IMR-90 (cell line): ENCODE results near the gene WDR90. TPM values are rescaled to one million over a fixed set of nuclear protein-coding genes. Genes with fewer than 3 reads are reported as not detected.

Experiments
- ATAC-seq: fragments of 200-7000 bp; cut with Tn5 transposase; 2 replicates; pipeline ENCODE4 v1.9.1; 2020; ENCODE audit warnings: low read depth, mild to moderate bottlenecking, moderate library complexity
- BruUV-seq: library from RNA; stranded (reverse); fragments of 400-500 nt; replicated peaks from 2 replicates; lab custom pipeline; 2021; lab: Mats Ljungman, UMichigan
- CTCF ChIA-PET: fragments of 300-600 bp; formaldehyde crosslinking; extraction: SDS; loops from one replicate; lab custom pipeline; 2021; ENCODE audit warnings: antibody characterized with exemption; lab: Yijun Ruan, JAX
- POLR2A ChIA-PET: fragments of 300-600 bp; sonication (Branson Sonifier 250); formaldehyde crosslinking; loops from one replicate; lab custom pipeline; 2022; ENCODE audit warnings: antibody characterized with exemption; ENCODE audit not compliant: unreplicated experiment; lab: Charles Lee
- DNase-seq: peaks from one replicate; pipeline ENCODE4 v3.0.0; 2013
- H2AFZ ChIP-seq: replicated peaks from 2 replicates; pipeline ENCODE3; 2013; ENCODE audit warnings: low read length, mild to moderate bottlenecking; ENCODE audit not compliant: poor library complexity
- H2AK5ac ChIP-seq: 2 replicates; pipeline ENCODE4 v1.6.1; 2013; ENCODE audit warnings: low read depth, low read length, inconsistent platforms
- H2AK9ac ChIP-seq: replicated peaks from 2 replicates; pipeline ENCODE3; 2013; ENCODE audit warnings: mild to moderate bottlenecking, low read depth, low read length, moderate library complexity; ENCODE audit not compliant: poor library complexity
- H2BK120ac ChIP-seq: 2 replicates; pipeline ENCODE4 v1.6.1; 2013; ENCODE audit warnings: low read depth, low read length, inconsistent platforms
- H2BK15ac ChIP-seq: 3 replicates; pipeline ENCODE4 v1.6.1; 2013; ENCODE audit warnings: low read depth, low read length, inconsistent platforms
- H2BK20ac ChIP-seq: 2 replicates; pipeline ENCODE4 v1.6.1; 2013; ENCODE audit warnings: low read depth, mild to moderate bottlenecking, inconsistent platforms, low read length, moderate library complexity
- H2BK5ac ChIP-seq: 2 replicates; pipeline ENCODE4 v1.6.1; 2013; ENCODE audit warnings: mild to moderate bottlenecking, low read depth, low read length, inconsistent platforms; ENCODE audit not compliant: poor library complexity, severe bottlenecking
- H3K14ac ChIP-seq: replicated peaks from 2 replicates; pipeline ENCODE4 v1.6.1; 2013; ENCODE audit warnings: low read depth, low read length, inconsistent platforms
- H3K18ac ChIP-seq: 2 replicates; pipeline ENCODE4 v1.6.1; 2013; ENCODE audit warnings: low read depth, low read length, control low read depth
- H3K23ac ChIP-seq: 2 replicates; pipeline ENCODE4 v1.6.1; 2013; ENCODE audit warnings: low read depth, low read length, inconsistent platforms
- H3K27ac ChIP-seq: 2 replicates; pipeline ENCODE4 v1.5.1; 2013; ENCODE audit warnings: mild to moderate bottlenecking, control low read depth, low read length; ENCODE audit not compliant: insufficient read depth
- H3K27me3 ChIP-seq: 2 replicates; pipeline ENCODE4 v1.6.1; 2013; ENCODE audit warnings: low read length; ENCODE audit not compliant: control insufficient read depth, insufficient read depth
- H3K36me3 ChIP-seq: 2 replicates; pipeline ENCODE4 v1.6.1; 2013; ENCODE audit warnings: low read length, mixed read lengths; ENCODE audit not compliant: control insufficient read depth, insufficient read depth
- H3K4ac ChIP-seq: 2 replicates; pipeline ENCODE4 v1.6.1; 2013; ENCODE audit warnings: low read depth, low read length, inconsistent platforms
- H3K4me1 ChIP-seq: 2 replicates; pipeline ENCODE4 v1.6.1; 2013; ENCODE audit warnings: low read length, mixed read lengths; ENCODE audit not compliant: control insufficient read depth, insufficient read depth
- H3K4me2 ChIP-seq: 2 replicates; pipeline ENCODE4 v1.6.1; 2013; ENCODE audit warnings: low read depth, mild to moderate bottlenecking, control low read depth, low read length, moderate library complexity
- H3K4me3 ChIP-seq: 2 replicates; pipeline ENCODE4 v1.5.1; 2013; ENCODE audit warnings: low read depth, mild to moderate bottlenecking, control low read depth, low read length, moderate library complexity; ENCODE audit not compliant: insufficient read depth
- H3K56ac ChIP-seq: 2 replicates; pipeline ENCODE4 v1.6.1; 2013; ENCODE audit warnings: low read length, inconsistent platforms; ENCODE audit not compliant: insufficient read depth; ENCODE audit errors: extremely low read depth
- H3K79me1 ChIP-seq, 2 experiments: 2 replicates each; pipeline ENCODE4 v1.6.1; 2013; ENCODE audit warnings: low read length in 2 of 2, inconsistent platforms in 1 of 2, low read depth in 1 of 2
- H3K9ac ChIP-seq: 2 replicates; pipeline ENCODE4 v1.6.1; 2013; ENCODE audit warnings: low read depth, low read length, control low read depth
- H3K9me1 ChIP-seq: 2 replicates; pipeline ENCODE4 v1.6.1; 2013; ENCODE audit warnings: low read length, inconsistent platforms; ENCODE audit not compliant: insufficient read depth
- H3K9me3 ChIP-seq: 2 replicates; pipeline ENCODE4 v1.6.1; 2013; ENCODE audit warnings: low read length; ENCODE audit not compliant: control insufficient read depth, insufficient read depth
- H4K20me1 ChIP-seq: 2 replicates; pipeline ENCODE4 v1.6.1; 2013; ENCODE audit warnings: low read length, inconsistent platforms; ENCODE audit not compliant: insufficient read depth
- H4K5ac ChIP-seq: 2 replicates; pipeline ENCODE4 v1.6.1; 2013; ENCODE audit warnings: mild to moderate bottlenecking, low read depth, low read length, control low read depth
- H4K8ac ChIP-seq, 2 experiments: 2 replicates each; pipeline ENCODE4 v1.6.1; 2013; ENCODE audit warnings: low read depth in 2 of 2, low read length in 2 of 2, control low read depth in 1 of 2, inconsistent platforms in 1 of 2
- H4K91ac ChIP-seq: 2 replicates; pipeline ENCODE4 v1.6.1; 2013; ENCODE audit warnings: low read depth, low read length, inconsistent platforms; ENCODE audit not compliant: insufficient read depth
- BHLHE40 ChIP-seq: fragments of 150-350 bp; IDR thresholded peaks from 2 replicates; pipeline ENCODE4 v1.6.1; 2016; ENCODE audit warnings: mild to moderate bottlenecking, low read depth, low read length
- CEBPB ChIP-seq: IDR thresholded peaks from 2 replicates; pipeline ENCODE4 v1.6.1; 2012; ENCODE audit warnings: low read depth, low read length, improper control_type of control experiment
- CHD1 ChIP-seq: IDR thresholded peaks from 2 replicates; pipeline ENCODE4 v1.6.1; 2012; ENCODE audit warnings: low read depth, low read length, improper control_type of control experiment
- FOS ChIP-seq: fragments of 150-350 bp; IDR thresholded peaks from 2 replicates; pipeline ENCODE4 v1.6.1; 2016; ENCODE audit warnings: low read depth, low read length
- MAFK ChIP-seq: IDR thresholded peaks from 2 replicates; pipeline ENCODE4 v1.6.1; 2012; ENCODE audit warnings: low read depth, low read length, improper control_type of control experiment
- MXI1 ChIP-seq: IDR thresholded peaks from 2 replicates; pipeline ENCODE4 v1.6.1; 2012; ENCODE audit warnings: low read depth, mild to moderate bottlenecking, low read length, moderate library complexity, borderline replicate concordance
- NFE2L2 ChIP-seq: fragments of 150-350 bp; IDR thresholded peaks from 2 replicates; pipeline ENCODE4 v1.6.1; 2016; ENCODE audit warnings: low read depth, mild to moderate bottlenecking, low read length
- POLR2A ChIP-seq: IDR thresholded peaks from 2 replicates; pipeline ENCODE4 v1.6.1; 2012; ENCODE audit warnings: mild to moderate bottlenecking, low read depth, low read length
- RCOR1 ChIP-seq: IDR thresholded peaks from 2 replicates; pipeline ENCODE4 v1.6.1; 2012; ENCODE audit warnings: mild to moderate bottlenecking, low read length, improper control_type of control experiment; ENCODE audit not compliant: insufficient replicate concordance
- USF2 ChIP-seq: fragments of 150-350 bp; IDR thresholded peaks from 2 replicates; pipeline ENCODE4 v1.6.1; 2017; ENCODE audit warnings: mild to moderate bottlenecking, antibody characterized with exemption, low read length, low read depth
- WGBS, 2 experiments: methylation state at CpG; one replicate each; pipeline versions ENCODE4 v1.1.5 to v1.1.7; 2013; ENCODE audit warnings: missing lambda C conversion rate in 2 of 2; ENCODE audit not compliant: insufficient read length in 1 of 2; ENCODE audit errors: extremely low coverage in 2 of 2; 5-methylcytosine and 5-hydroxymethylcytosine counted together
- dilution Hi-C: fragments of 300-500 bp; cut with HindIII; formaldehyde crosslinking; loops from one replicate; pipeline ENCODE4 v1.14.3; 2018; ENCODE audit warnings: low sequenced_read_pairs; ENCODE audit not compliant: unreplicated experiment
- in situ Hi-C: fragments of 300-500 bp; cut with MboI; formaldehyde crosslinking; loops from 3 replicates; pipeline ENCODE4 v1.14.3; 2019; ENCODE audit warnings: low sequenced_read_pairs, inconsistent platforms, mixed read lengths
- intact Hi-C: fragments of 100-400 bp; cut with micrococcal nuclease; formaldehyde crosslinking; loops from 2 replicates; pipeline ENCODE4 v1.10.0; 2022
- polyA plus RNA-seq, 3 experiments: library from polyadenylated mRNA; depleted of rRNA; stranded (reverse); fragments of >200 nt; gene quantifications; 2 replicates each; pipeline ENCODE4 v1.2.3, GENCODE V29; 2012; ENCODE audit warnings: low replicate concordance in 1 of 3
- total RNA-seq: library from RNA; depleted of rRNA; stranded (reverse); fragments of >200 nt; gene quantifications from 2 replicates; pipeline ENCODE4 v1.2.3, GENCODE V29; 2012
- TF ChIP-seq, protein P1 (sequence below): fragments of 150-350 bp; IDR thresholded peaks from 2 replicates; pipeline ENCODE4 v1.6.1; 2016; ENCODE audit warnings: low read depth, mild to moderate bottlenecking, low read length, moderate library complexity, borderline replicate concordance
- TF ChIP-seq, protein P2 (sequence below): conservative IDR thresholded peaks from 2 replicates; pipeline ENCODE4 v1.5.1; 2012; ENCODE audit warnings: mild to moderate bottlenecking, low read depth, low read length, improper control_type of control experiment

The WDR90 gene
- total and polyA plus RNA-seq, 2 of the 4 experiments (the other 2 are of a cell fraction) = 1.4 to 18.7 TPM

- peak; percentile 46; the same call in 1 of the 2 replicates for TF ChIP-seq MXI1
- peak; percentile 60 for TF ChIP-seq BHLHE40
Observed at GRCh38 chr16:679814-680624, 30.9 kb downstream of the WDR90 start, which contains the start of gene STUB1 (continued).

DNA sequence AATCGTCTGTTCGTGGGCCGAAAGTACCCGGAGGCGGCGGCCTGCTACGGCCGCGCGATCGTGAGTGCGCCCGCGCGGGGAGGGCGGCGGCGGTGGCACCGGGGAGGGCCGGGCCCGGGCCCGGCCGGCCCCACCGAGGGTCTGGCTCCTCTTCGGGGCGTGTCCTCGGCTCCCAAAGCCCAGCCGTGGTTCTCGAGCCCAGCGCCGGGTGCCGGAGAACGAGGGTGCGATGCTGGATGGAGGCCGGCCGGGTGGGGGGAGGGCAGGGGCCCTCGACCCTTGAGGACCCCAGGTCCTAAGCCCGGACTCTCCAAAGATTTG is 31.4 kb downstream of the WDR90 start:
- Histone ChIP-seq H3K27me3 (no peaks in the 10 kb centered on the region), H3K18ac (no peak overlapping the region), H3K4me2 (peak overlapping the region; percentile 98), H3K4me1 (peaks cover 22% of the 10 kb centered on the region), H2BK120ac (no peak overlapping the region), H3K23ac (peak overlapping the region; percentile 53; the same call in 1 of the 2 replicates), H3K79me1 (peaks cover 9 to 40% of the 10 kb centered on the region in 2 experiments; a peak in 3 of 4 replicates), H3K27ac (peak overlapping the region; percentile 82), H2AK9ac (peak overlapping the region; percentile 95), H4K8ac (peak overlapping the region; percentile 74 to 86; a peak in 2 of 4 replicates), H3K36me3 (peaks cover 27% of the 10 kb centered on the region), H3K9me3 (no peaks in the 10 kb centered on the region), H3K14ac (peak overlapping the region; percentile 76), H3K4ac (peak overlapping the region; percentile 83; the same call in 1 of the 2 replicates), H4K20me1 (peaks cover 34% of the 10 kb centered on the region), H2AK5ac (no peak overlapping the region), H3K9me1 (peaks cover 15% of the 10 kb centered on the region), H2BK15ac (no peak overlapping the region), H4K91ac (no peak overlapping the region), H3K9ac (peak overlapping the region; percentile 80), H3K4me3 (peak overlapping the region; percentile 96), H2BK5ac (peak overlapping the region; percentile 74), H4K5ac (peak overlapping the region; percentile 54; the same call in 1 of the 2 replicates), H3K56ac (no peak overlapping the region), H2AFZ (peak overlapping the region; percentile 93), H2BK20ac (no peak overlapping the region)
- no TSS peak for BruUV-seq
- ATAC-seq (peak; percentile 2), DNase-seq (no peak)
- intact Hi-C loops = no loop called here
- CTCF ChIA-PET = no interaction called here
- POLR2A ChIA-PET = no interaction called here
- WGBS, 2 experiments = 1% methylated on average over 24 of the region's 38 CpGs; no CpG with 5 or more reads in 1 of the 2 experiments
- dilution Hi-C loops = no loop called here
- in situ Hi-C loops = no loop called here
- TF ChIP-seq POLR2A = no peak
- no peak for TF ChIP-seq USF2
- TF ChIP-seq, protein P1, sequence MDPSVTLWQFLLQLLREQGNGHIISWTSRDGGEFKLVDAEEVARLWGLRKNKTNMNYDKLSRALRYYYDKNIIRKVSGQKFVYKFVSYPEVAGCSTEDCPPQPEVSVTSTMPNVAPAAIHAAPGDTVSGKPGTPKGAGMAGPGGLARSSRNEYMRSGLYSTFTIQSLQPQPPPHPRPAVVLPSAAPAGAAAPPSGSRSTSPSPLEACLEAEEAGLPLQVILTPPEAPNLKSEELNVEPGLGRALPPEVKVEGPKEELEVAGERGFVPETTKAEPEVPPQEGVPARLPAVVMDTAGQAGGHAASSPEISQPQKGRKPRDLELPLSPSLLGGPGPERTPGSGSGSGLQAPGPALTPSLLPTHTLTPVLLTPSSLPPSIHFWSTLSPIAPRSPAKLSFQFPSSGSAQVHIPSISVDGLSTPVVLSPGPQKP = no peak
- TF ChIP-seq FOS = no peak
- TF ChIP-seq CEBPB = no peak
- no peak for TF ChIP-seq MAFK
- TF ChIP-seq CHD1 = no peak
- TF ChIP-seq RCOR1 = no peak
- TF ChIP-seq, protein P2, sequence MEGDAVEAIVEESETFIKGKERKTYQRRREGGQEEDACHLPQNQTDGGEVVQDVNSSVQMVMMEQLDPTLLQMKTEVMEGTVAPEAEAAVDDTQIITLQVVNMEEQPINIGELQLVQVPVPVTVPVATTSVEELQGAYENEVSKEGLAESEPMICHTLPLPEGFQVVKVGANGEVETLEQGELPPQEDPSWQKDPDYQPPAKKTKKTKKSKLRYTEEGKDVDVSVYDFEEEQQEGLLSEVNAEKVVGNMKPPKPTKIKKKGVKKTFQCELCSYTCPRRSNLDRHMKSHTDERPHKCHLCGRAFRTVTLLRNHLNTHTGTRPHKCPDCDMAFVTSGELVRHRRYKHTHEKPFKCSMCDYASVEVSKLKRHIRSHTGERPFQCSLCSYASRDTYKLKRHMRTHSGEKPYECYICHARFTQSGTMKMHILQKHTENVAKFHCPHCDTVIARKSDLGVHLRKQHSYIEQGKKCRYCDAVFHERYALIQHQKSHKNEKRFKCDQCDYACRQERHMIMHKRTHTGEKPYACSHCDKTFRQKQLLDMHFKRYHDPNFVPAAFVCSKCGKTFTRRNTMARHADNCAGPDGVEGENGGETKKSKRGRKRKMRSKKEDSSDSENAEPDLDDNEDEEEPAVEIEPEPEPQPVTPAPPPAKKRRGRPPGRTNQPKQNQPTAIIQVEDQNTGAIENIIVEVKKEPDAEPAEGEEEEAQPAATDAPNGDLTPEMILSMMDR = no peak
- no peak for TF ChIP-seq NFE2L2
- no peak for TF ChIP-seq BHLHE40
